GM19193 (cell line): ENCODE measurements around the gene ARSG.

Experiments used
- POLR2A ChIP-seq: IDR thresholded peaks from 4 replicates; pipeline ENCODE4 v1.6.1; 2011; ENCODE audit not compliant: insufficient read depth, insufficient read length; ENCODE audit errors: extremely low read depth

The ARSG gene

GRCh38 chr17:68302666-68303065, 11.4 kb downstream of the ARSG start:
- TF ChIP-seq POLR2A: no peak

- no peak for TF ChIP-seq POLR2A
These were observed 13.4 kb downstream of the ARSG start for GRCh38 chr17:68304706-68305105.

GRCh38 chr17:68305142-68305541, 13.8 kb downstream of the ARSG start:
- no peak for TF ChIP-seq POLR2A

- no peak for TF ChIP-seq POLR2A
These were observed 15.5 kb downstream of the ARSG start for GRCh38 chr17:68306819-68307218.

- no peak for TF ChIP-seq POLR2A
These were observed 16.1 kb downstream of the ARSG start for GRCh38 chr17:68307443-68307842.

GRCh38 chr17:68310152-68310551, 18.9 kb downstream of the ARSG start:
- TF ChIP-seq POLR2A: no peak

GRCh38 chr17:68314916-68315535, 23.7 kb downstream of the ARSG start:
- no peak for TF ChIP-seq POLR2A

GRCh38 chr17:68315930-68316329, 24.6 kb downstream of the ARSG start:
- no peak for TF ChIP-seq POLR2A

GRCh38 chr17:68317458-68317857, 26.2 kb downstream of the ARSG start:
- TF ChIP-seq POLR2A: no peak

GRCh38 chr17:68318103-68318991, 27.1 kb downstream of the ARSG start:
- no peak for TF ChIP-seq POLR2A

GRCh38 chr17:68319410-68320162, 28.3 kb downstream of the ARSG start:
- no peak for TF ChIP-seq POLR2A

- no peak for TF ChIP-seq POLR2A
These were observed 29.1 kb downstream of the ARSG start for GRCh38 chr17:68320311-68320865.

GRCh38 chr17:68320943-68321555, 29.8 kb downstream of the ARSG start:
- TF ChIP-seq POLR2A: no peak

- TF ChIP-seq POLR2A: no peak
These were observed 30.3 kb downstream of the ARSG start for GRCh38 chr17:68321556-68321954.

GRCh38 chr17:68322630-68323029, 31.3 kb downstream of the ARSG start:
- no peak for TF ChIP-seq POLR2A

- no peak for TF ChIP-seq POLR2A
These were observed 32.8 kb downstream of the ARSG start for GRCh38 chr17:68324114-68324513.
